Stimulated activated naive CD8-positive, alpha-beta T cell treated with anti-CD3 and anti-CD28 coated beads, Interleukin-15, Interleukin-2, amounts not matched to agents 100 U/mL and 50 U/mL, for 24 hours (primary cell): ENCODE results near the gene HAUS6.
A peak's percentile ranks its signal among the peaks of the same experiment; 100 is the strongest.
"Not testable (repeated sequence)": the region's sequence is repeated elsewhere in the genome, so short reads cannot be mapped to it uniquely, and the experiment has no call there.

ENCODE experiments used
- ATAC-seq: fragments of 150-1000 bp; cut with Tn5 transposase; one replicate; pipeline ENCODE4 v1.10.0; 2021
- DNase-seq: peaks from one replicate; pipeline ENCODE4 v3.0.0; 2021

The HAUS6 gene, protein sequence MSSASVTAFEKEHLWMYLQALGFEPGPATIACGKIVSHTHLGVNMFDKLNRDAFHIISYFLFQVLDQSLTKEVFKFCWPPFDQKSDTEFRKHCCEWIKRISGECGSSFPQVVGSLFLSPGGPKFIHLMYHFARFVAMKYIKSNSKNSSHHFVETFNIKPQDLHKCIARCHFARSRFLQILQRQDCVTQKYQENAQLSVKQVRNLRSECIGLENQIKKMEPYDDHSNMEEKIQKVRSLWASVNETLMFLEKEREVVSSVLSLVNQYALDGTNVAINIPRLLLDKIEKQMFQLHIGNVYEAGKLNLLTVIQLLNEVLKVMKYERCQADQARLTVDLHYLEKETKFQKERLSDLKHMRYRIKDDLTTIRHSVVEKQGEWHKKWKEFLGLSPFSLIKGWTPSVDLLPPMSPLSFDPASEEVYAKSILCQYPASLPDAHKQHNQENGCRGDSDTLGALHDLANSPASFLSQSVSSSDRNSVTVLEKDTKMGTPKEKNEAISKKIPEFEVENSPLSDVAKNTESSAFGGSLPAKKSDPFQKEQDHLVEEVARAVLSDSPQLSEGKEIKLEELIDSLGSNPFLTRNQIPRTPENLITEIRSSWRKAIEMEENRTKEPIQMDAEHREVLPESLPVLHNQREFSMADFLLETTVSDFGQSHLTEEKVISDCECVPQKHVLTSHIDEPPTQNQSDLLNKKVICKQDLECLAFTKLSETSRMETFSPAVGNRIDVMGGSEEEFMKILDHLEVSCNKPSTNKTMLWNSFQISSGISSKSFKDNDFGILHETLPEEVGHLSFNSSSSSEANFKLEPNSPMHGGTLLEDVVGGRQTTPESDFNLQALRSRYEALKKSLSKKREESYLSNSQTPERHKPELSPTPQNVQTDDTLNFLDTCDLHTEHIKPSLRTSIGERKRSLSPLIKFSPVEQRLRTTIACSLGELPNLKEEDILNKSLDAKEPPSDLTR

DNA sequence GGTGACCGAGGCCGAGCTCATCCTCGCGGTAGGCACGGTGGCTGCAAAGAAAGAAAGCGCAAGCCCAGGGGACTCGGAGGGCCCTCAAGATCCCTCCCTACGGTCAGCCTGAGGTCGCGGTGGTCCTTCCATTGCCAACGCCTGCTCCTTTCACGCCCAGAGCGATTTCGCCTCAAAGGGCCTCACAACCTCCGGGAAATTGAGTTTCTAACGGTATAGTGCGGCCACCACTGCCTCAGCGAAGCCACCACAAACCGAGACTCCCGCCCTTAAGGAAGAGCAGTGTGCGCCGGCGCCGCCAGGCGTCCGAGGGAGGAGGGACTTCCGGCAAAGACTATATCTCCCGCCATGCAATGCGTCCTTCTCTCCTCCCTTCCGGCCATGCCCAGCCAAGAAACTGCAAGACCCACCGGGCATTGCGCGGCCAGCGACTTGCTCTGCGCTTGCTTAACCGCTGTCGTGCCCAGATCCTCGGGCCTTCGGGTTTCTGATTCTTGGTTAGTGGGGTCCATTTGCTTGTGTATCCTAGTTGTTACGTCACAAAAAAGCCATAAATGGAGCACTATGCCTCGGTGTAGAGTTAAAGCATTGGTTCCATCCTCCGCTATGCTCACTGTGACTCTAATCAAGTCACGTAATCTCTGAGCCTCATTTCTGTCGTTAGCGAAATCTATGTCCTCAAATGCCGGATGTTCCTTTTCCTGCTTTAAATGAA lies at the start of gene HAUS6:
HAUS6 (minus strand) TSS at position 274 of the 715 bp plus-strand sequence; CDS start at position 21, 253 bp downstream.
- peak; percentile 99 for ATAC-seq

GRCh38 chr9:19152160-19152498 lies 49.4 kb upstream of the HAUS6 start:
- ATAC-seq, DNase-seq: not testable (repeated sequence)

More for the DNA sequence above, at the start of gene HAUS6:
- DNase-seq = peak; percentile 94

DNA sequence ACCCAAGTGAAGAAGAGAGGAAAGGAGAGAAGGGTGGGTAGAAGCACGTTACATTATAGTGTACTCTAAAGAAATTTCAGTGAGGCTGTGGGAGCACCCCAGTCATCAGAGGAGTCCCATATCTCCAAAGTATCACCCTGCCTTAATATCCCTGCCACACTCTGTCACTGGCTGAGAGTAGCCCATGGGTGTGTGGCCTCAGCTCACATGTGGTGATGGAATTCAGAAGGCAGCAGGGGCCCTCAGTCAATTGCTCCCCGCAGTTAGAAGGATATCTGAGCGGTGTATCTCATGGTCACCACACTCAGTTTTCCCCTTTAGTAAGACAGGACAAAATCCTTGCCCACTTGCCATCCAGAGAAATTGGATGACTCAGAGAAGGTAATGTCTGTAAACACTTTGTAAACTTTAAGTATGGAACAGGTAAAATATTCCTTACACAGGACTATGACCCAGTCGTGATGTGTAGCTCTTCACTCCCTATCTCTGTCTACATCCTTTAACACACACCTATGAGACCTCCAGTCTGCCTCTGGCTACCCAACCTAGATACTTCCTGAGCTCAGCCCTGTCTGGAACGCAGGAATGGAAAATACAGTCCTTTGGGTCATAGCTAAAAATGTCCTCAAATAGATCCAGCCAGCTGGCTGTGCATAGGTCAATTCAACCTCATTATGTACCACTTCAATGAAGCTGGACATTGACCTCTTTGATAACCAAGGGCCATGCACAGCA lies 48.9 kb upstream of the HAUS6 start:
- DNase-seq (no peak), ATAC-seq (no peak)

GRCh38 chr9:19149230-19149629 lies 46.5 kb upstream of the HAUS6 start:
- no peak for ATAC-seq

DNA sequence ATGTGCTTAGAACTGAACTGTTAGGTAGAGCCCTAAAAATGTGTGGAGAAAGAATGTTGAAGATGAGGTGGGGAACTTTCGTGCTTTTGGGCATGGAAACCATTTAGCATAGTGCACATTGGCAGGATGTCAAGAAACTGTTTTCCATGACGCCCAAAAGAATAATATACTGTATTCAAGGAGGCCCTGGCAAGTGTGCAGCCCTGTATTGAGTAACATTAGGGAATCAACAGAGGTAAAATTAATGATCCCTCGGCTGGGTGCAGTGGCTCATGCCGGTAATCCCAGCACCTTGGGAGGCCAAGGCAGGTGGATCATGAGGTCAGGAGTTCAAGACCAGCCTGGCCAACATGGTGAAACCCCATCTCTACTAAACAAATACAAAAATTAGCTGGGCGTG lies 45.5 kb upstream of the HAUS6 start:
- ATAC-seq (no peak), DNase-seq (no peak)

More at GRCh38 chr9:19149230-19149629, 46.5 kb upstream of the HAUS6 start:
- no peak for DNase-seq

DNA sequence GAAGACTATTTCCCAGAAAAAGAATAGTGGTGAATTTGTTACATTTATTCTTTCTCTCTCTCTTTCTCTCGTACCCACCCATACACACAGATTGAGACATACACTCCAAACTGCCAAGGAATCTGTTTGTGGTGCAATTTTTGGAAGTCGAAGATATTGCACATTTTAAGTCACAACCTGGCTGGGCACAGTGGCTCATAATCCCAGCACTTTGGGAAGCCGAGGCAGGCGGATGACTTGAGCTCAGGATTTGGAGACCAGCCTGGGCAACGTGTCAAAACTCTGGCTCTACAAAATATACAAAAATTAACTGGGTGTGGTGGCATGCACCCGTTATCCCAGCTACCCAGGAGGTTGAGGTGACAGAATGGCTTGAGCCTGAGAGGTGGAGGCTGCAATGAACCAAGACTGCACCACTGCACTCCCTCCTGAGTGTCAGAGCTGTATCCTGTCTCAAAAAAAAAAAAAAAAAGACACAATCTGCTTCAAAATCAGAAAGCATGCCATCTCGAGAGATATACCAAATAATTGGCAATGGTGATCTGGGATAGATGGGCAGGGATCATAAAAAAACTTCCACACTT lies 43.8 kb upstream of the HAUS6 start:
- no peak for ATAC-seq

DNA sequence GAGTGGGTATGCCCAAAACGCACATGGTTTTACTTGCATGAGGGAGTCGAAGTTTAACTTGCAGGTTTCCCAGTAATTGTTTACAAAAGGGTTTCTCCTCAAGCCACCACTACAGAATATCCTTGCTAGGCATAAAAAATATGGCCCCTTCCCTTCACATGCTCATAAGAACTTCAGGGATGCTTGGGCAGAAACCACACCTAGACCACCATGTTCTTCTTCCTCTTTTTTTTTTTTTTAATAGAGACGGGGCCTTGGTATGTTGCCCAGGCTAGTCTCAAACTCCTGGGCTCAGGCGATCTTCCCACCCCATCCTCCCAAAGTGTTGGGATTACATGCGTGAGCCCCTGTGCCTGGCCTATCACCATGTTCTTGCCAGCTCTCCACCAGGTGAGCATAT lies 43.2 kb upstream of the HAUS6 start:
- DNase-seq (no peak), ATAC-seq (no peak)

More for the DNA sequence above, 43.8 kb upstream of the HAUS6 start:
- DNase-seq = no peak

DNA sequence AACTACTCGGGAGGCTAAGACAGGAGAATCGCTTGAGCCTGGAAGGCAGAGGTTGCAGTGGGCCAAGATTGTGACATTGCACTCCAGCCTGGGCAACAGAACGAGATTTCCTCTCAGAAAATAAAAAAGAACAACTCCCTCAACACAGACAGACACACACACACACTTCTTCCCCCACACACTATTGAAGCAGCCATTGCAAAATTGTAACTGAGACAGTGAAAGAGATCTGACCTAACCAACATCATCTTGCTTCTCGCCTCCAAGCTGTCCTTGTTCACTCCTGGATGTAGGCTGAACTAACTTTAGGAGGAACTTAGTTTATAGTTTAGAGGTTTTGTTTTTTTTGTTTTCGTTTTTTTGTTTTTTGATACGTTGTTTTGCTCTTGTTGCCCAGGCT lies 37.6 kb upstream of the HAUS6 start:
- ATAC-seq = no peak
- no peak for DNase-seq

DNA sequence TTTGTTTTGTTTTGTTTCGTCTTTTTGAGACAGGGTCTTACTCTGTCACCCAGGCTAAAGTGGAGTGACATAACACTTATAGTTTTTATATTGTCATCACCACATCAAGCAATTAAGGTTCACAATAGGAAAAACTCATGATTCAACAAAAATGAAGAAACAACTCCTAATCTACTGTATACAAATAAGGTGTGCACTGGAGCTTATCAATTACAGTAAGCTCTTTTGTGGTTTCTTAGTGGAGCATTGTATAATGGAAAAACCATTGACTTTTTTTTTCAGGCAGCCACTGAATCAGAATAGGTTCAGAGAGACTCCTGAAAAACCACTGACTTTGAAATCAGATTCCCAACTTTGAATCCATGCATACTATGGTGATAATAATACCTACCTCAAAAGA lies 35.4 kb upstream of the HAUS6 start:
- DNase-seq = no peak
- ATAC-seq = no peak

DNA sequence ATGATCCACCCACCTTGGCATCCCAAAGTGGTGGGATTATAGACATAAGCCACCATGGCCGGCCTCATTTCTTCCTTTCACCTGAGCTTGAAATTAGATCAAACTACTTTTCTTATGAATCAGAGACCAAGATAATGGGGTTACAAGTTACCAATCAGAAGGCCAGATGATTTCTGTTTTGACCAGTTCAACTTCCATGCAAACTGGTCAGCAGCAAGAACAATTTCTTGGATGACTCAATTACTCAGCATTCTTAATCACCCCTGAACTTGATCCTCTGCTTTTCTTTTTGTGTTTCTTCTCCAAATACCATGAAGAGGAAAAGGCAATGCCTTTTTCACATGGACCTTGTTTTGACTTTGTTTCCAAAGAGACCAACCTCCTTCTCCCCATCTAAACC lies 34.6 kb upstream of the HAUS6 start:
- ATAC-seq (no peak), DNase-seq (no peak)

- no peak for ATAC-seq
- DNase-seq = no peak
Observed at GRCh38 chr9:19136129-19136528, 33.4 kb upstream of the HAUS6 start.

- DNase-seq (no peak), ATAC-seq (no peak)
Observed at GRCh38 chr9:19133549-19134345, 31.0 kb upstream of the HAUS6 start.

GRCh38 chr9:19130436-19130835 lies 27.7 kb upstream of the HAUS6 start:
- ATAC-seq = no peak
- DNase-seq = no peak

DNA sequence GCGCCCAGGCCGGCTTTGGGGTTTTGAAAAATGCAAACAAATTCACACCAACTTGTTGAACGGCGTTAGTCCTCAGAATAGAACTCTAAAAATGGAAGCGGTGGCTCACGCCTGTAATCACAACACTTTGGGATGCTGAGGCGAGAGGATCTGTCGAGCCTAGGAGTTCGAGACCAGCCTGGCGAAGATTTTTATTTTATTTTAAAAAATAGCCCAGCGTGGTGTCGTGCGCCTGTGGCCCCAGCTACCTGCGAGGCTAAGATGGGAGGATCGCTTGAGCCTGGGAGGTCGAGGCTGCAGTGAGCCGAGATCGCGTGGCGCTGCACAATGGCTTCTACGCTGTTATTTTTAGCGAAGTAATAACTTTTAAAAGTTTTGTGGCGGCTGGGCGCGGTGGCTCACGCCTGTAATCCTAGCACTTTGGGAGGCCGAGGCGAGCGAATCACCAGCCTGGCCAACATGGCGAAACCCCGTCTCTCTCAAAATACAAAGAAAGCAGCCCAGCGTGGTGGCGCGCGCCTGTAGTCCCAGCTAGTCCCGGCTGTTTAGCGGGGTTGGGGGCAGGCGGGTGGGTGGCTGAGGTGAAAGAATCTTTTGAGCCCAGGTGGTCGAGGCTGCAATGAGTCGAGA lies 25.3 kb upstream of the HAUS6 start:
- DNase-seq (peak; percentile 35), ATAC-seq (peak; percentile 7)

DNA sequence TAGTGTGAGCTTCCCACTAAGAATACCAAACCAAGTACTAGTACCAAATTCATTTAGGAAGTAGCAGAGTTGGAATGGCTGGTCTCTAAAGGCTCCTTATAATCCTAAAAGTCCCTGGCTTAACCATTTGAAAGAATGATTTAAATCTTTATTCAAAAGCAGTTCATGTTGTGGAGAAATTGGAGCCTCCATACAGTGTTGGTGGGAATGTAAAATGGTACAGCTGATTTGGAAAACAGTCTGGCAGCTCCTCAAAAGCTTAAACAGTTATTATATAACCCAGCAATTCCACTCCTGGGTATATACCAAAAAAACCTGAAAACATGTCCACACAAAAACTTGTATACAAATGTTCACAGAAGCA lies 21.7 kb upstream of the HAUS6 start:
- DNase-seq = no peak
- ATAC-seq = no peak

- ATAC-seq = no peak
- DNase-seq = no peak
Observed at GRCh38 chr9:19122490-19123042, 19.9 kb upstream of the HAUS6 start.

- DNase-seq (no peak), ATAC-seq (no peak)
Observed at GRCh38 chr9:19120877-19121276, 18.2 kb upstream of the HAUS6 start.

- no peak for DNase-seq
- ATAC-seq = no peak
Observed at GRCh38 chr9:19119801-19120440, 17.2 kb upstream of the HAUS6 start.

GRCh38 chr9:19119246-19119645 lies 16.5 kb upstream of the HAUS6 start:
- no peak for ATAC-seq

More at GRCh38 chr9:19119246-19119645, 16.5 kb upstream of the HAUS6 start:
- DNase-seq = no peak
